ENCODE data around the gene SPRYD4.

GRCh38 chr12:56461235-56462159, 6.9 kb upstream of the SPRYD4 start:
- TF ChIP-seq EZH2 (optimal IDR thresholded peaks at IDR 0.05; ENCODE audit: low read depth, low read length), result no peak
- TF ChIP-seq CTCF (IDR thresholded peaks at IDR 0.05; ENCODE audit: low read length), result no peak
- no peak for TF ChIP-seq EZH2phosphoT487 (IDR thresholded peaks at IDR 0.05; ENCODE audit: low read length)
